DOHH2 (cell line): ENCODE data around the gene STT3A.

ENCODE experiments used
- CTCF ChIP-seq: fragments of 200-600 bp; sonication (generic); IDR thresholded peaks from one replicate; pipeline ENCODE4 v1.5.1; 2014; ENCODE audit warnings: antibody characterized with exemption, mild to moderate bottlenecking, low read depth, low read length; ENCODE audit not compliant: poor library complexity, severe bottlenecking
- EZH2phosphoT487 ChIP-seq: fragments of 200-600 bp; sonication (generic); IDR thresholded peaks from 2 replicates; pipeline ENCODE4 v1.6.1; 2017; ENCODE audit warnings: borderline replicate concordance, mild to moderate bottlenecking, antibody characterized with exemption, low read length, moderate library complexity, mixed read lengths

- TF ChIP-seq CTCF = no peak
- TF ChIP-seq EZH2phosphoT487 = no peak
Measured at GRCh38 chr11:125625225-125625629, 32.6 kb downstream of the STT3A start.
